Kidney tubule cell (primary cell): ENCODE data around the gene CACNA1E.
A peak's percentile ranks its signal among the peaks of the same experiment; 100 is the strongest.

Experiments
- DNase-seq: peaks from one replicate; pipeline ENCODE4 v3.0.0-alpha.2; 2018; ENCODE audit warnings: low spot score

Gene CACNA1E

GRCh38 chr1:181483285-181484195 lies at the start of gene CACNA1E:
CACNA1E (plus strand) TSS chr1:181483517; CDS start chr1:181483745, 228 bp downstream.
- no peak for DNase-seq

GRCh38 chr1:181433931-181434330 lies 49.4 kb upstream of the CACNA1E start:
- no peak for DNase-seq

- DNase-seq = no peak
Observed at GRCh38 chr1:181438013-181438412, 45.3 kb upstream of the CACNA1E start.

GRCh38 chr1:181440510-181440909 lies 42.8 kb upstream of the CACNA1E start:
- no peak for DNase-seq

GRCh38 chr1:181442181-181442525 lies 41.2 kb upstream of the CACNA1E start:
- no peak for DNase-seq

GRCh38 chr1:181443231-181443853 lies 40.0 kb upstream of the CACNA1E start:
- DNase-seq = no peak

- no peak for DNase-seq
Observed at GRCh38 chr1:181445436-181445835, 37.9 kb upstream of the CACNA1E start.

GRCh38 chr1:181448461-181448860 lies 34.9 kb upstream of the CACNA1E start:
- DNase-seq = no peak

GRCh38 chr1:181451661-181452230 lies 31.6 kb upstream of the CACNA1E start:
- DNase-seq = no peak

- peak; percentile 45 for DNase-seq
Observed at GRCh38 chr1:181452746-181453145, 30.6 kb upstream of the CACNA1E start.

GRCh38 chr1:181453541-181454201 lies 29.6 kb upstream of the CACNA1E start:
- DNase-seq = no peak

GRCh38 chr1:181456551-181456950 lies 26.8 kb upstream of the CACNA1E start:
- DNase-seq = no peak

- no peak for DNase-seq
Observed at GRCh38 chr1:181458419-181458818, 24.9 kb upstream of the CACNA1E start.

- DNase-seq = peak; percentile 58
Observed at GRCh38 chr1:181459067-181459466, 24.2 kb upstream of the CACNA1E start.

GRCh38 chr1:181469829-181470228 lies 13.5 kb upstream of the CACNA1E start:
- DNase-seq = peak; percentile 89

- no peak for DNase-seq
Observed at GRCh38 chr1:181475580-181475979, 7.7 kb upstream of the CACNA1E start.

GRCh38 chr1:181476581-181476980 lies 6.7 kb upstream of the CACNA1E start:
- no peak for DNase-seq

- DNase-seq = no peak
Observed at GRCh38 chr1:181478306-181478705, 5.0 kb upstream of the CACNA1E start.

- peak; percentile 68 for DNase-seq
Observed at GRCh38 chr1:181479137-181479745, 4.1 kb upstream of the CACNA1E start.

GRCh38 chr1:181482001-181482430 lies 1.3 kb upstream of the CACNA1E start:
- no peak for DNase-seq

GRCh38 chr1:181482521-181483284 lies 614 bp upstream of the CACNA1E start:
- peak; percentile 49 for DNase-seq
